Colonic mucosa (tissue), 4 donors: Measurements from ENCODE around the gene SRPRA. TPM values are rescaled to one million over a fixed set of nuclear protein-coding genes. Genes with fewer than 3 reads are reported as not detected.
"Not testable (repeated sequence)": the region's sequence is repeated elsewhere in the genome, so short reads cannot be mapped to it uniquely, and the experiment has no call there.

Experiments
- DNase-seq: peaks from one replicate; pipeline ENCODE4 v3.0.0-alpha.2; 2020
- H3K27ac ChIP-seq: fragments of 200-600 bp; one replicate; pipeline ENCODE4 v1.8.0; 2021
- H3K27me3 ChIP-seq: fragments of 200-600 bp; one replicate; pipeline ENCODE4 v1.8.0; 2021
- H3K36me3 ChIP-seq: fragments of 200-600 bp; one replicate; pipeline ENCODE4 v1.8.0; 2021
- H3K4me1 ChIP-seq: fragments of 200-600 bp; one replicate; pipeline ENCODE4 v1.8.0; 2021; ENCODE audit warnings: mild to moderate bottlenecking
- H3K4me3 ChIP-seq: fragments of 200-600 bp; one replicate; pipeline ENCODE4 v1.8.0; 2021
- H3K9ac ChIP-seq, 2 donors: one replicate each; pipeline ENCODE4 v1.7.0; 2013; ENCODE audit warnings: control low read depth in 2 of 2, low read depth in 2 of 2, low read length in 2 of 2
- H3K9me3 ChIP-seq: fragments of 200-600 bp; one replicate; pipeline ENCODE4 v1.8.0; 2021
- intact Hi-C: fragments of 100-400 bp; cut with DNase I; formaldehyde crosslinking; loops from one replicate; pipeline ENCODE4 v1.14.1; 2022
- total RNA-seq, 2 donors: library from RNA; stranded (reverse); fragmentation: NEBNext Ultra II Directional in 1 of 2; extraction: Animal tissue kit (Norgen Biotek cat#: 25700) in 1 of 2; gene quantifications; one replicate each; pipeline ENCODE4 v1.2.1, GENCODE V29; 2021
- TF ChIP-seq, protein P1 (sequence below): fragments of 200-600 bp; IDR thresholded peaks from one replicate; pipeline ENCODE4 v1.8.0; 2022; ENCODE audit warnings: antibody characterized with exemption, mild to moderate bottlenecking
- donor health status: healthy.
- donor health status: DM: no; HTN: no; CAD: no.
- donor health status: DM: no; HTN: no; CAD: no.

The SRPRA gene
- total RNA-seq, 2 donors from 2014 or later = 75.8 to 102 TPM

DNA sequence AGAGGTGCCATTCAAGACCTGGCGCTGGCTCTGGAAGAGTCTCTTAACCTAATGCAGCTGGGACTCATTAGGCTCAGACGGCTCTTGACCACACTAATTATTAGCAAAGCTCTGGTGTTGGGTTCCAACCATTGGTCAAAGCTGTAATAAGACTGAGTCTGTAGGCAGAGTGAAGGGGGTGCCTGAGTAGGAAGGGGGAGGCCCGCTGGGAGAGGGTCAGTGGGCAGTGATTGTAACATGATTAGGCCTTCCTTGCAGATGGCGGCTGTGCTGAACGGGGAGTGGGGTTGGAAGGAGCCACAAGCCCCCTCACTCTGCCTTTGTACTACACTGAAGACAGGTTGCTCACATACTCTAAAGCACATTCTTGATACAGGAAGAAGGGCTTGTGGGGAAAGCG, 5.2 kb downstream of the SRPRA start:
- intact Hi-C loops = no loop called here
- Histone ChIP-seq H3K4me3 (no peak overlapping the region), H3K9ac (no peak overlapping the region), H3K4me1 (peaks cover 5% of the 10 kb centered on the region), H3K27me3 (no peaks in the 10 kb centered on the region), H3K9me3 (no peaks in the 10 kb centered on the region), H3K27ac (no peak overlapping the region), H3K36me3 (peaks cover 17% of the 10 kb centered on the region)
- TF ChIP-seq, protein P1, sequence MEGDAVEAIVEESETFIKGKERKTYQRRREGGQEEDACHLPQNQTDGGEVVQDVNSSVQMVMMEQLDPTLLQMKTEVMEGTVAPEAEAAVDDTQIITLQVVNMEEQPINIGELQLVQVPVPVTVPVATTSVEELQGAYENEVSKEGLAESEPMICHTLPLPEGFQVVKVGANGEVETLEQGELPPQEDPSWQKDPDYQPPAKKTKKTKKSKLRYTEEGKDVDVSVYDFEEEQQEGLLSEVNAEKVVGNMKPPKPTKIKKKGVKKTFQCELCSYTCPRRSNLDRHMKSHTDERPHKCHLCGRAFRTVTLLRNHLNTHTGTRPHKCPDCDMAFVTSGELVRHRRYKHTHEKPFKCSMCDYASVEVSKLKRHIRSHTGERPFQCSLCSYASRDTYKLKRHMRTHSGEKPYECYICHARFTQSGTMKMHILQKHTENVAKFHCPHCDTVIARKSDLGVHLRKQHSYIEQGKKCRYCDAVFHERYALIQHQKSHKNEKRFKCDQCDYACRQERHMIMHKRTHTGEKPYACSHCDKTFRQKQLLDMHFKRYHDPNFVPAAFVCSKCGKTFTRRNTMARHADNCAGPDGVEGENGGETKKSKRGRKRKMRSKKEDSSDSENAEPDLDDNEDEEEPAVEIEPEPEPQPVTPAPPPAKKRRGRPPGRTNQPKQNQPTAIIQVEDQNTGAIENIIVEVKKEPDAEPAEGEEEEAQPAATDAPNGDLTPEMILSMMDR = no peak
- no peak for DNase-seq

DNA sequence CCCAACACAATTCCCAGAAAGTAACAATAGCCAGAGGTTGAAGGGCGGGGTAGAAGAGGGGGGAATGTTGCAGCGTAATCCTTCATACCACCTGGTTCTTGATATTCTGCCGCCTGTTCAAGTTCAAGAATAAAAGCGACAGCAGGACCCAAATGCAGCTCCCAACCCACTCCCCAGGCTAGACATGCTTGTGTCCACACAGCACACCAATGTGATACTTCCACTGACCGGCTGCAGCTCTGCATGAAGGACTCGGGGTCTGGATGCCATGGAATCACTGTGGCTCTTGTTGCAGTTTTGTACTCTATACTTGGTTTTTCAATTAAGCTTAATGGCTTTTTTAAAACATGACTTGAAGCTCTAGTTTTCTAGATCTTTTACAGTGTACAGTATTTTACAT, 6.5 kb downstream of the SRPRA start:
- no peaks in the 10 kb centered on the region for H3K9me3 ChIP-seq
- no peaks in the 10 kb centered on the region for H3K4me1 ChIP-seq
- H3K27ac ChIP-seq = no peak overlapping the region
- H3K9ac ChIP-seq = no peak overlapping the region
- TF ChIP-seq, protein P1 = no peak
- DNase-seq = no peak
- H3K27me3 ChIP-seq = no peaks in the 10 kb centered on the region
- intact Hi-C loops = no loop called here
- no peak overlapping the region for H3K4me3 ChIP-seq
- peaks cover 17% of the 10 kb centered on the region for H3K36me3 ChIP-seq

DNA sequence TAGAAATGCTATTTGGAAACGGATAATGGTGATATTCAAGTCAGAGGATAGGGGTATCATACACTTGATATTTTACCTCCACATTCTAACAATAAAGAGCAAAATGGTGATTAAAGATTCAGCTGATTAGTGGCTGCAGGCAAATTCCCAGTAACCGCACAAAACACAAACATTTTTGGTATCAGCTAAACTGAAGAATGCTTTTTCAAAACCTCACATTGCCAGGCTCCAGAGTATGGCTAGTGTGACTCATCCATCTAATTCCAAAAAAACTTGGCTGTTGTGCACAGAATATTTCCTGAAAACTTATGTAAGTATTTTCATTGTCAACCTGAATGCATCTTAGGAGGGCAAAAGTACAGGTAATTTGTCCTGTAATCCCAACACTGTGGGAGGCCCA, 10.9 kb downstream of the SRPRA start:
- H3K27me3 ChIP-seq = no peaks in the 10 kb centered on the region
- no peaks in the 10 kb centered on the region for H3K9me3 ChIP-seq
- DNase-seq = no peak
- no peak overlapping the region for H3K4me3 ChIP-seq
- H3K4me1 ChIP-seq = no peaks in the 10 kb centered on the region
- intact Hi-C loops = no loop called here
- no peak overlapping the region for H3K27ac ChIP-seq
- H3K9ac ChIP-seq = no peak overlapping the region
- TF ChIP-seq, protein P1 = no peak
- peaks cover 12% of the 10 kb centered on the region for H3K36me3 ChIP-seq

DNA sequence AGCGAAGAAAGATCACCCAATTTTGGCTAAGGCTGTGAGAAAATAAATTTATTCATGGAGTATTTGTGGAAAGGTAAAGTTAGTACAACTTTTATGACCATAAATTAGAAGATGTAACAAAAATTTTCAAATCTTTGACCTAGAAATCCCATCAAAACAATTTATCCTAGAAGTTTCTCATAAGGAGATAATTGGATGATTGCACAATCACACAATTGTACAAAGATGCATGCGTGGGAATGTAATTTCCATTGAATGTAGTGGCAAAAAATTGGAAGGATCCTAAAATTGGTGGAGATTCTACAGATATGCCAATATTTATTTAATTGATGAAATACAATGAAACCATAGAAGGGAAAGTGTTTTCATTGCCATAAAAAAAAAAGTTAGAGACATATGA, 11.6 kb downstream of the SRPRA start:
- no peak overlapping the region for H3K27ac ChIP-seq
- peaks cover 12% of the 10 kb centered on the region for H3K36me3 ChIP-seq
- H3K4me1 ChIP-seq = no peaks in the 10 kb centered on the region
- H3K27me3 ChIP-seq = no peaks in the 10 kb centered on the region
- H3K9me3 ChIP-seq = no peaks in the 10 kb centered on the region
- TF ChIP-seq, protein P1 = no peak
- no peak overlapping the region for H3K9ac ChIP-seq
- H3K4me3 ChIP-seq = no peak overlapping the region
- DNase-seq = no peak
- intact Hi-C loops = no loop called here

DNA sequence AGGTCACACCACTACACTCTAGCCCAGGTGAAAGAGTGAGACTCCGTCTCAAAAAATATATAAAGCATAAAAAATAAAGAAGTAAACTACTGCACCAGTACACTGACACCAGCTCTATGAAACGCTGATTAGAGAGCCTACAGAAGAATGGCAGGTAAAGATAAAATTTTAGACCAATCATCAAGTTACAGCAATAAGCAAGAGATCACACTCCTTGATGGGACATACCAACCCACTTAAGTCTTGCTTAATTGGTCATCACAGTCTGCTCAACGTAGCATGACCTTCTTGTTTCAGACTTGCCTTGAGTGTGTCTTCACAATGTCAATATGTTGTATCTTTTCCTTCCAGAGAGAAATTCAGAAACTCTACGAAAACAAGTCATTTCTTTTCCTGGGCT, 12.5 kb downstream of the SRPRA start:
- TF ChIP-seq, protein P1 = no peak
- no peak overlapping the region for H3K27ac ChIP-seq
- no peak for DNase-seq
- no peak overlapping the region for H3K4me3 ChIP-seq
- H3K36me3 ChIP-seq = peaks cover 12% of the 10 kb centered on the region
- no peaks in the 10 kb centered on the region for H3K9me3 ChIP-seq
- no peak overlapping the region for H3K9ac ChIP-seq
- intact Hi-C loops = no loop called here
- no peaks in the 10 kb centered on the region for H3K27me3 ChIP-seq
- no peaks in the 10 kb centered on the region for H3K4me1 ChIP-seq

DNA sequence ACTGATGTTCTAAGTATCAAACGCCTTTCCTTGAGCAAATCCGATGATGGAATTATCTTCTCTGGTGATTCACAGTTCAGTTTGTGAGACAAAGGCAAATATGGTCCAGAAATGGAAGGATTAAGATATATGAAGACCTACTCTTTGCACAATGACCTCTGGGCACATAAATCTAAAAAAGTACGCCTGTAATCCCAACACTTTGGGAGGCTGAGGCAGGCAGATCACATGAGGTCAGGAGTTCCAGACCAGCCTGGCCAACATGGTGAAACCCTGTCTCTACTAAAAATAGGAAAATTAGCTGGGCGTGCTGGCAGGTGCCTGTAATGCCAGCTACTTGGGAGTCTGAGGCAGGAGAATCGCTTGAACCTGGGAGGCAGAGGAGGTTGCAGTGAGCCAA, 13.2 kb downstream of the SRPRA start:
- H3K4me3 ChIP-seq, H3K9ac ChIP-seq, intact Hi-C loops, H3K4me1 ChIP-seq, DNase-seq, H3K27me3 ChIP-seq, H3K27ac ChIP-seq, H3K9me3 ChIP-seq: not testable (repeated sequence)
- peaks cover 12% of the 10 kb centered on the region for H3K36me3 ChIP-seq
